SK-N-SH (cell line): ENCODE data around the gene RFC4.

Experiments
- CTCF ChIP-seq: fragments of 200-600 bp; sonication (generic); IDR thresholded peaks from 2 replicates; pipeline ENCODE4 v1.6.1; 2017; ENCODE audit warnings: antibody characterized with exemption, mild to moderate bottlenecking, moderate library complexity
- MAX ChIP-seq: IDR thresholded peaks from 2 replicates; pipeline ENCODE4 v1.4.0; 2012; ENCODE audit warnings: low read depth
- POLR2AphosphoS5 ChIP-seq: IDR thresholded peaks from 2 replicates; pipeline ENCODE4 v1.6.1; 2012; ENCODE audit warnings: low read depth, low read length

- no peak for TF ChIP-seq MAX
- no peak for TF ChIP-seq CTCF
- no peak for TF ChIP-seq POLR2AphosphoS5
Observed at GRCh38 chr3:186844908-186845307, 38.6 kb upstream of the RFC4 start.
